NAMALWA (cell line): ENCODE data around the gene GNAL.
"Not testable (repeated sequence)": the region's sequence is repeated elsewhere in the genome, so short reads cannot be mapped to it uniquely, and the experiment has no call there.

Source experiments
- DNase-seq: peaks from one replicate; pipeline ENCODE4 v3.0.0-alpha.2; 2015; ENCODE audit warnings: low spot score

The GNAL gene

DNA sequence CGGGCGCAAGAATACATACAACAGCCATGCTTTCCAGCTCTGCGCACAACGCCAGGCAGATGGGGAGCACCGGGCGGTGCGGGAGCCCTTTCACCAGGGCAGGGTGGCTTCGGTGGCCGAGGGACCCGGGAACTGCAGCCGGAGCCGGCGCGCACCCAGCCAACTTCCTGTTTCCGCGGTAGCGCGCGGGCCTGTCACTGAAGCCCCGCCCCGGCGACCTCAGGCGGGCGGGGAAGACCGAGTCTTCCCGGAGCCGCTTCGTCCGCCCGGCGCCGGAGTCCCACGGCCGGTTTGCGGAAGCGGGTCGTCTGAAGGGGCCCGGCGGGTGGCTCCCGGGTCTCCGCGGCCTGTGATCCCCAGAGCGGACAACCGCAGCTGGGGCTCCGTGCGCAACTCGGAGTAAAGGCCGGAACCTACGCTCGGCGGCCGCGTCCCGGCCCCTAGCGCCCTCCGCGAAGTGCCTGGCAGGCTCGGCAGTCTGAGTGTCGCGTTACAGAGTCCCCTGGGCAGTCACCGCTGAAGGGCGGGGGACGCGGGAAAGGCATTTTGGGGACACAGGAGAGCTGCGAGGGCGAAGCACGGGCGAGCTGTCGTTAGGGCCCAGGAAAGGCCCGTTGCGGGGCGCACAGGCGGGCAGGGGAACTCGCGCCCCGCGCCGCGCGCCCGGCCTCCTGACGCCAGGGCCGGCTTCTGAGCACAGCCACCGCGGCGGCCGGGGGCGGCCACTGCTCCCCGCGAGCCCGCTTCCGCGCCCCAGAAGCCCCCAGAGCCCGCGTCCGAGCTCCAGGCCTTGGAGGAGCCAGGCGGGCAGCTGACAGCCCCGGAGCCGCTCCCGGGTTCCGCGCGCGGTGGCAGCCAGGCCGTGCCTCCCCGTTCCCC lies 219.4 kb downstream of the GNAL start, which contains the start of gene MPPE1:
Gene MPPE1, minus strand, starts transcription at position 136 of the 879 bp plus-strand sequence. CDS start 11,053 bp downstream, outside the sequence.
- DNase-seq: peak; percentile 91

DNA sequence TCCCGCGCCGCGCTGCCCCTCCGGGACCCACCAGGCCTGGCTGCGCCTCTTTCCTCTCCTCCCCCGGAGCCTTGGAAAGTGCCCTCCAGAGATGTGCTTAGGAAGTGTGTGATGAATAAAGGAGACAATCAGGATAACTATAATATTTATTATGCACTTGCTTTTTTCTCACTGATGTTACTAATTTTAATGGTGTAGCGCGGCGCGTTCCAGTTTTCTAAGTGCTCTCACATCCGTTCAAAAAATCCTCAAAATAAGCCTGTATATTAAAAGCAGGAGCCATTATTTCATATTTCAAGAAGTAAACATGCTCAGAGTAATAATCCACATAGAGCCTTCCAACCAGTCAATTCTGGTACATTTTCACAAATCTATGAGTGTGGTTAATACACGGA lies 220.0 kb downstream of the GNAL start:
- no peak for DNase-seq

DNA sequence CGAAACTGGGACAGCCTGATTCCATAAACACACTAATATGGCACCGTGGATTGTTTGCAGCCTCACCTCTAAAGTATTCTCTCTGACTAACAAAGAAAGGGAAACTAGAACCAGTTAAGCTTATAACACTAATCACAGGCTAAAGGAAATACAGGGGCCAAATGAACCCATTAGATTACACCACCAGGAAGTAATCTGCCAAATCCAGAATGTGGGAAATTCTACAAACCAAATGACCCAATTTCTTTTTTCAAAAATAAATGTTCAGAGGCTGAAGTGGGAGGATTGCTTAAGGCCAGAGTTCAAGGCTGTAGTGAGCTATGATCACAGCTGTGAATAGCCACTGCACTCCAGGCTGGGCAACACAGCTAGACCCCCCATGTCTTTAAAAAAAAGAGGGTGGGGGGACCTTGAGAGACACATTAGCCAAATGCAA lies 220.5 kb downstream of the GNAL start:
- peak; percentile 14 for DNase-seq

DNA sequence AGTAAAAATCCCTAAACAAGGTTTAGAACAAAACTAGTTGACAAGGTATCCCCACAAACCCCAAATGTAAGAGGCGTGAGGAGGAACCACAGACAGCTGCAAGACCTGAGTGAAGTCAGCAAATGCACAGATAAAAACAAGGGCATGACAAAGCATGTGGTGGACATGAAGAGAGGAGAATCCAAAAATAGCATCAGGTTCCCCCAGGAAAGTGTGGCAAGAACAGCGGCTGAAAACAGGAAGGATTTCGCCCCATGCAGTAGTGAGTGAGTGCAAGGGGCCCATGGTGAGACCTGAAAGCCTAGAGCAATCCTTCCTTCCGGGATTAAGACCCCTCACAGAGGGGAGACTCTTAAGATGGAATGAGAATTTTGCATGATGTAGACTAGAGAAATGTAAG lies 227.8 kb downstream of the GNAL start:
- DNase-seq: not testable (repeated sequence)

DNA sequence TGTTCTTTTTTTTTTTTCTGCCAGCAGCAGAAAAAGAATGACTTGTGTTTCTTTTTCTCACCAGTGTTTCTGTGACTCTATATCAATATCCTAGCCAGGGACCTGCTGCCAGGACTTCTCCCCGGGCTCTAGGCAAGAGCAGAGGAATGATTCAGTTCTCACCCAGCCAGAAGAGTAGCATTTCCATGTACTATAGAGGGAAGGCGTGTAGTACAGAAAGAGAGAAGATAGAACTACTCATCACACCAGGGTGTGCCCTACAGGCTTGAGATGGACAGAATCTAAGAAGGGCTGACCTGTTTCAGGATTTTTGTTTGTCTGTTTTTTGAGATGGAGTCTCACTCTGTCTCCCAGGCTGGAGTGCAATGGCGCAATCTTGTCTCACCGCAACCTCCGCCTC lies 230.5 kb downstream of the GNAL start:
- not testable (repeated sequence) for DNase-seq

DNA sequence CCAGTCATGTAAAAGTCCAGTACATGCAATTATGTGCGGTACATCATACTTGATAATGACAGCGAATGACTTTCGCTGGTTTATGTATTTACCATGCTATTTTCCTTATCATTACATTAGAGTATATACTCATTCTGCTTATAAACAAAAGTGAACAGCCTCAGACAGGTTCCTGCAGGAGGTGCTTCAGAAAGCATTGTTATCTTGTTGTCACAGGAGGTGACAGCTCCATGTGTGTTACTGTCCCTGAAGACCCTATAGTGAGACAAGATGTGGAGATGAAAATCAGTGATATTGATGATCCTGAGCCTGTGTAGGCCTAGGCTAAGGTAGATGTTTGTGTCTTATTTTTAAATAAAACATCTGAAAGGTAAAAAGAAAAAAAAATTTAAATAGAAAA lies 234.4 kb downstream of the GNAL start:
- no peak for DNase-seq

DNA sequence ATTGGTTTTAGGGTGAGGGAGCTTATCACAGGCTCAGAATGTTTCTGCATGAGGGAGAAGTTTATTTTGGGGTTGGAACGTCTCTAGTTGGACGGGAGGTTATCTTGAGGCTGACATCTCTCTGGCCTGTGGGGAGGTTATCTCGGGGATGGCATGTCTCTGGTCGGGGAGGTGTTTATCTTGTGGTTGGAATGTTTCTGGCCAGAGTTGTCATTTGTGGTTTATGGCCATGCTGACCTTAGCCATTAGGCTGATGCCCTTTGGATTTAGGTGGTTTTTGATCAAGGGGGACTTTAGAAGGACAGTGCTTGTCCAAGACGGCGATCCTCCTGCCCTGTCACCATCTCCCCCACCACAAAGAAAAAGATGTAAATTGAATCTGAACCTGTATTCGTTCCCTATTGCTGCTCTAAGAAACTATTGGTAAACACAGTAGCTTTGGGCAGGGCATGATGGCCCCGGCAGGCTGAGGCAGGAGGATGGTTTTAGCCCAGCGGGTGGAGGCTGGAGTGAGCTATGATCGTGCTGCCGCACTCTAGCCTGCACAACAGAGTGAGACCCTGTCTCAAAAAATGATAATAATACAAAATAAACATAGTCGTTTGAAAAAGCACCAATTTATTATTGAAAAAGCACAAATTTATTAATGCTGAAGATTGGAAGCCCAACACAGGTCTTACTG lies 236.9 kb downstream of the GNAL start:
- no peak for DNase-seq

DNA sequence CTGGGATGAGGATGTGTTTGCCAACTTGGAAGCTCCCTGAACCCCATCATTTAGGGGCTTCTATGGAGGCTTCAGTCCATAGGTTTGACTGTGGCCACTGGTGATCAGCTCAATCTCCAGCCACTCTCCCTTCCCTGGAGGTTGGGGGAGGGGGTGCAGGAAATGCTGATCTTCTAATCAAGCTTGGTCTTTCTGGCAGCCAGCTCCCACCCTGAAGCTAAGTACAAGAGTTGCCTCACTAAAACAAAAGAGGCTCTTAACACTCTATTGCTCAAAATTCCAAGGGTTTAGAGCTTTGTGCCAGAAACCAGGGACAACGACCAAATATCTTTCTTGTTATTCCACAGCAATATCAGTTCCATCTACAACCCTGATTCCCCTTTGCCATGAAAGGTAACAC lies 238.4 kb downstream of the GNAL start:
- DNase-seq: no peak

DNA sequence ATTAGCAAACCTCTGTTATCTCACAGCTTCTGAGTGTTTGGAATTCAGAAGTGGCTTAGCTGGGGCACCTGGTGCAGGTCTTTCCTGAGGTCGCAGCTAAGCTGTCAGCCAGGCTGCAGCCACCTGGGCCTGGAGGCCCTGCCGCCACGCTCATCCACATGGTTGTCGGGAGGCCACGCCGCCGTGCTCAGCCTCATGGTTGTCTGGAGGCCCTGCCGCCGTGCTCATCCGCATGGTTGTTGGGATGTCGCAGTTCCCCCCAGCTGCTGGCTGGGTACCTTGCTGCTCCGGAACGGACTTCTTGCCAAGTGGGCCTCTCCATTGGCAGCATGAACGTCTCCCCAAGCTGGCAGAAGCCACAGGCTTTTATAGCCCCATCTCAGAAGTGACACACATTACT lies 243.3 kb downstream of the GNAL start:
- DNase-seq: no peak
